Activated T-helper 2 cell treated with anti-CD3 and anti-CD28 coated beads, Interferon-gamma antibody, Interleukin-2, Interleukin-4, amounts not matched to agents 10 μg/mL and 5 μg/mL and 100 μg/mL, durations not matched to agents 14 hours and 24 hours and 36 hours (primary cell): ENCODE results near the gene MRPS22. TPM values are rescaled to one million over a fixed set of nuclear protein-coding genes. Genes with fewer than 3 reads are reported as not detected.
"Not testable (repeated sequence)": the region's sequence is repeated elsewhere in the genome, so short reads cannot be mapped to it uniquely, and the experiment has no call there.

Experiments used
- DNase-seq: peaks from one replicate; pipeline ENCODE4 v3.0.0; 2021; ENCODE audit warnings: low spot score
- H3K27ac Mint-ChIP-seq: one replicate; pipeline ENCODE4 v1.8.0; 2021; ENCODE audit warnings: mixed read lengths
- H3K27me3 Mint-ChIP-seq: one replicate; pipeline ENCODE4 v1.8.0; 2021; ENCODE audit warnings: low read depth, mixed read lengths
- H3K36me3 Mint-ChIP-seq: one replicate; pipeline ENCODE4 v1.8.0; 2021; ENCODE audit warnings: low read depth, mixed read lengths
- H3K4me1 Mint-ChIP-seq: one replicate; pipeline ENCODE4 v1.8.0; 2021; ENCODE audit warnings: low read depth, mixed read lengths
- H3K4me3 Mint-ChIP-seq: one replicate; pipeline ENCODE4 v1.8.0; 2021; ENCODE audit warnings: low read depth, mild to moderate bottlenecking, moderate library complexity, mixed read lengths
- H3K9me3 Mint-ChIP-seq: one replicate; pipeline ENCODE4 v1.8.0; 2021; ENCODE audit warnings: mixed read lengths
- intact Hi-C: fragments of 100-400 bp; cut with micrococcal nuclease; formaldehyde crosslinking; loops from one replicate; pipeline ENCODE4 v1.15.1; 2023
- total RNA-seq: library from RNA; stranded (reverse); gene quantifications from 2 replicates; pipeline ENCODE4 v1.2.3, GENCODE V29; 2022

Gene MRPS22
- total RNA-seq, 1 donor from 2014 or later, result 51.2 TPM

GRCh38 chr3:139355891-139356290 lies 12.1 kb downstream of the MRPS22 start:
- Mint-ChIP-seq H3K36me3 (peaks cover 86% of the 10 kb centered on the region), H3K4me1 (peaks cover 25% of the 10 kb centered on the region), H3K4me3 (no peak overlapping the region), H3K27ac (no peak overlapping the region), H3K9me3 (no peaks in the 10 kb centered on the region), H3K27me3 (no peaks in the 10 kb centered on the region)
- intact Hi-C loops, result no loop called here
- no peak for DNase-seq

- intact Hi-C loops, result loop anchor here (1.0 to 2.0 kb wide), 3 partner anchors 14 to 55 kb away; partner anchors contain the start of genes COPB2 and MRPS22
- Mint-ChIP-seq H3K36me3 (peaks cover 82% of the 10 kb centered on the region), H3K27me3 (no peaks in the 10 kb centered on the region), H3K9me3 (no peaks in the 10 kb centered on the region), H3K27ac (peak overlapping the region; percentile 48), H3K4me1 (peaks cover 25% of the 10 kb centered on the region), H3K4me3 (no peak overlapping the region)
- DNase-seq, result no peak
Measured at GRCh38 chr3:139357899-139358298, 14.1 kb downstream of the MRPS22 start.

GRCh38 chr3:139358841-139359562 lies 15.2 kb downstream of the MRPS22 start:
- Mint-ChIP-seq H3K27ac (no peak overlapping the region), H3K4me1 (peaks cover 25% of the 10 kb centered on the region), H3K36me3 (peaks cover 87% of the 10 kb centered on the region), H3K4me3 (no peak overlapping the region), H3K27me3 (no peaks in the 10 kb centered on the region), H3K9me3 (no peaks in the 10 kb centered on the region)
- intact Hi-C loops, result loop anchor here (2.0 kb wide), 2 partner anchors 30 to 56 kb away; partner anchors contain the start of gene COPB2
- no peak for DNase-seq

DNA sequence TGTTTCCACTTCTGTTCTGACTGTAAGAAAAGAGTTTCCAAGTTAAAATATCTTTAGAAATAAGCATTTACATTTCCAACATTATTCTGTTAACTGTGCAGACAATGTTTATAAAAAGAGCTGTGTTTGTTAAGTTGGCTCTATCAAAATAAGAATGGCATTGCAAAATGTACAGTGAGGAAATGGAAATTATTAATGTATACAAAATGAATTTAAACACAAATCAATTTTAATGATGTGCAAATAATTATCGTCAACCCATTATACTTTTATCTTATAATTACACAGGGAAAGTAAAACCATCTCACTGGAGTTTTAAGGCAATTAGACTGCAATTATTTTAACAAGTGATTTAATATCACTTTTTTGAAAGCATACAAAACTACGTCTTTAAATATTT lies 17.5 kb downstream of the MRPS22 start:
- Mint-ChIP-seq H3K36me3 (peaks cover 86% of the 10 kb centered on the region), H3K27ac (no peak overlapping the region), H3K4me3 (no peak overlapping the region), H3K4me1 (peaks cover 19% of the 10 kb centered on the region), H3K27me3 (no peaks in the 10 kb centered on the region), H3K9me3 (no peaks in the 10 kb centered on the region)
- DNase-seq, result no peak
- intact Hi-C loops, result no loop called here

DNA sequence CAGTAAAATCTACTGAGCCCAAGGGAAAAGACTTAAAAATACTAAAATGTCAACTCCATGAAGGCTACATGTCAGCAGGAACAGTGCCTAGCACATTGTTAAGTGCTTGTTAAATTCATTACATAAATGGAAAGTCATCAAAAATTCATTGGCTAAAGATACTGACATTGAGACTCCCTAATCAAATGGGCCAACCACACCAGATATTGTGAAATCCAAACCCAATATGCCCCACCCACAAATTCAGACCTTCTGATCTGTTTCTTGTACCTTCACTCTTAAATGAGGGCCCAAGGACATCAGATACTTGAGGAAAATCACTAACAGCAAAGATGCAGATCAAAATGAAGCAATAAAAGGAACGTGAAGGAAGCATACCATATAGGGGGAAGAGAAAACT lies 20.7 kb downstream of the MRPS22 start:
- no peak overlapping the region for H3K4me3 Mint-ChIP-seq
- no peak for DNase-seq
- H3K4me1 Mint-ChIP-seq, result peaks cover 8% of the 10 kb centered on the region
- H3K9me3 Mint-ChIP-seq, result no peaks in the 10 kb centered on the region
- H3K27me3 Mint-ChIP-seq, result no peaks in the 10 kb centered on the region
- peaks cover 86% of the 10 kb centered on the region for H3K36me3 Mint-ChIP-seq
- intact Hi-C loops, result no loop called here
- no peak overlapping the region for H3K27ac Mint-ChIP-seq

- no peak for DNase-seq
- Mint-ChIP-seq H3K27ac (no peak overlapping the region), H3K9me3 (no peaks in the 10 kb centered on the region), H3K4me3 (no peak overlapping the region), H3K4me1 (peaks cover under 1% of the 10 kb centered on the region), H3K36me3 (peaks cover 78% of the 10 kb centered on the region), H3K27me3 (no peaks in the 10 kb centered on the region)
- intact Hi-C loops, result no loop called here
Measured at GRCh38 chr3:139374099-139374498, 30.3 kb downstream of the MRPS22 start.

- Mint-ChIP-seq H3K27ac (peak overlapping the region; percentile 19), H3K36me3 (peaks cover 76% of the 10 kb centered on the region), H3K9me3 (no peaks in the 10 kb centered on the region), H3K4me1 (peaks cover 14% of the 10 kb centered on the region), H3K4me3 (no peak overlapping the region), H3K27me3 (no peaks in the 10 kb centered on the region)
- intact Hi-C loops, result no loop called here
- no peak for DNase-seq
Measured at GRCh38 chr3:139377378-139377777, 33.6 kb downstream of the MRPS22 start.

DNA sequence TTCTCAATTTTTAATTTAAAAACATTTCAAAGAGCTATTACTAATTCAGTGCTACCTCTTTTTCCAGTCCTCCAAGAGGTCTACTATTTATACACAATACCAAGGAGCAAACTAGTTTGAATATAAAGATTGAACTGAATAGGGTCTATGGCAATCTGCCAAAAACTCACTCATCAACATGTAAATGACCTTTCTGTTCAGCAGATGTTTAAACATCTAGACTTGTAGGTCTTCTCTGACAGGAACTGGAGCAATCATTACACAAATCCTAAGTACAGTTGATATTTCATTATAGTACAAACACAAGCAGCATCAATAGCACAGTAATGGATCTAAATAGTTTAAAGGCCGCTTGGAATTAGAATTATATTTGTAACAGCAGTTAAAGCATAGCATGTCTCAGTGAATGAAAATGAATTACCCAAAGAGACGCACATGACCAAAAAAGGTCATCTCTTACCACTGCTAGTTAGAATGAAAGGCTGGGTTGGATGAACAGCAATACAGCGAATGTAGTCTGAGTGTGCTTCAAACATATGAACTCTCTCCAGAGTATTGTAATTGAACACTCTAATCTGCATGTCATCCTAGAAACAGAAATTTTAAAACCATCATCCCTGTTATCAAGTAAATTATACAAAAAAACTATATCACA lies 34.9 kb downstream of the MRPS22 start:
- no peaks in the 10 kb centered on the region for H3K9me3 Mint-ChIP-seq
- peaks cover 72% of the 10 kb centered on the region for H3K36me3 Mint-ChIP-seq
- intact Hi-C loops, result no loop called here
- no peak overlapping the region for H3K4me3 Mint-ChIP-seq
- H3K27ac Mint-ChIP-seq, result no peak overlapping the region
- DNase-seq, result no peak
- no peaks in the 10 kb centered on the region for H3K27me3 Mint-ChIP-seq
- peaks cover 16% of the 10 kb centered on the region for H3K4me1 Mint-ChIP-seq

DNA sequence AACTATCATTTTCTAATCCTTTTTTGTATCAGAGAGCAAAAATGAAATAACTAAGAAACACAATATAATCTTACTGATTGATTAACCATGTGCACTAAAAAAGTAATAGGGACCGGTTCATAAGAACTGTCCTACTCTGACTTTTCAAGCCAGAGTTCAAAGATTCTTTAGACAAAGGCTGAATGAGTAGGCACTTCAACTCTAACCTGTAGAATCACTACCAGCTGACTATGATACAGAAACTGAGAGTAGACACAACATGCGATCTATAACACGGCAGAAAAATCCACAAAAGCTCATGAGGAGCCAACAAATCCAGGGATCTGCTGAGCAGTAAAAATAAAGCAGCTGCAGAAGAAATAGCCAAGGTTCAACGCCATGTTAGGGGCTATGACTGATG lies 36.8 kb downstream of the MRPS22 start:
- Mint-ChIP-seq H3K27me3 (no peaks in the 10 kb centered on the region), H3K9me3 (no peaks in the 10 kb centered on the region), H3K36me3 (peaks cover 58% of the 10 kb centered on the region), H3K4me1 (peaks cover 16% of the 10 kb centered on the region), H3K27ac (peak overlapping the region; percentile 30), H3K4me3 (no peak overlapping the region)
- DNase-seq, result no peak
- intact Hi-C loops, result no loop called here

DNA sequence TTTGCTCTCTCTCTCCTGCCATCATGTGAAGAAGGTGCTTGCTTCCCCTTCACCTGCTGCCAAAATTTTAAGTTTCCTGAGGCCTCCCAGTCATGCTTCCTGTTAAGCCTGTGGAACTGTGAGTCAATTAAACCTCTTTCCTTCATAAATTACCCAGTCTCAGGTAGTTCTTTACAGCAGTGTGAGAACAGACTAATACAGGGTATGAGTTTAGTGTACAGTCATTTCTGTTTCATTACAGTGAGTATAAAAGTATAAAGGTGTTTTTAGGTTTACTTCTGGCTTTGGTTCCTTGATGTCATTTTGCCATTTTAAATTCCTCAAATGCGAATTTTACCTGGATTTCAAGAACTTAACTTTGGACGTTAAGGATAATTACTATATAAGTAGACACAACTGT lies 38.5 kb downstream of the MRPS22 start:
- H3K4me1 Mint-ChIP-seq, result peaks cover 30% of the 10 kb centered on the region
- DNase-seq, H3K9me3 Mint-ChIP-seq, H3K27ac Mint-ChIP-seq, H3K27me3 Mint-ChIP-seq, intact Hi-C loops, H3K4me3 Mint-ChIP-seq: not testable (repeated sequence)
- H3K36me3 Mint-ChIP-seq, result peaks cover 61% of the 10 kb centered on the region

DNA sequence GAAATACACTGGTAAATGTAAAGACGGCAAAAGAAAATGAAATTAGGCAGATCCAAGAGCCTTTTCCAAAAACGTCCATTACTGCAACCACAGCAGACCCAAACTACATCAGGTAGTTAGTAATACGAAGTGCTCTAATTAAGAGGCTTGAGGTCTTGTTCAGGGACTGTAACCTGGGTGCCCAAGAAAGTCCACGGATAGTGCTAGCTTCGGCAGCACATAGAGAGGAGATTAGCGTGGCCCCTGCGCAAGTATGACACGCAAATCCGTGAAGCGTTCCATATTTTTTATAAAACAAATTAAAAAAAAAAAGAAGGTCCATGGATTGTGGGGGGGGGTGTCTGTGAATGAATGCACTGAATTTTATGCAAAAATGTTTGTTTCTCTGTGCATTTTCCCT lies 44.3 kb downstream of the MRPS22 start:
- Mint-ChIP-seq H3K27me3 (no peaks in the 10 kb centered on the region), H3K27ac (no peak overlapping the region), H3K9me3 (no peaks in the 10 kb centered on the region), H3K36me3 (peaks cover 19% of the 10 kb centered on the region), H3K4me3 (peak overlapping the region; percentile 66), H3K4me1 (peaks cover 28% of the 10 kb centered on the region)
- intact Hi-C loops, result loop anchor here (2.0 to 5.0 kb wide), 2 partner anchors 29 to 289 kb away; partner anchors contain the start of gene NMNAT3
- DNase-seq, result no peak

DNA sequence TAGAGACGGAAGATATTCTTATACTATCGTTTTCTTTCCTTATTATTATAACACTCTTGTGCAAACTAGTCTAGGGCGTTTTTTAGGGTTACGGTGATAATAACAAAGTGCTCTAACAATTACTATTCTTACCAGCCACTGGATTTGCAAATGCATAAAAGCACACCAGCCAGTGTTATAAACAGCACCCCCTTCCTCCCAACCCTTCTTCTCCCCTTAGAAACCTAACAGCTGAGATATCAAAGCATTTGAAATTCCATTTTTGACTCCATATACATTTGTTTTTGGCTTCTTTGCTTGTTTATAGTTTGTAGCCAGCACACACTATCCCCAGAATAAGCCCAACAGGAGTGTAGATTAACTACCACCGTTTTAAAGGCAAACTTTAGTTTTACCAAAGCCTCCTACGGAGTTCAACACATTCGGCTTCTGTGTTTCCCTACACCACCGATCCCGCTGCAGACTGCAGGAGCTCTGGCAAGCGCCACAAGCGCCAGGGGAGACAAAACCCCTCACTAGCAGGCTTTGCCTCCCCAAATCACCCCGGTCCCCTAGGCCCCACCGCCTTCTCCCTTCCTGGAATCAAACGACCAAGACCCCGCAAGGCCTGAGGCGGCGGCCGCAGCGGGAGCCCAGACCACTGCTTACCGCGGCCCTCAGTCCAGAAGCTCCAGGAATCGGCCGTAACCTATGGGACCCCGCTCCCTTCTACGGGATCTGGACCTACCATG lies 45.2 kb downstream of the MRPS22 start:
- H3K4me1 Mint-ChIP-seq, result peaks cover 36% of the 10 kb centered on the region

More for the DNA sequence above, 45.2 kb downstream of the MRPS22 start:
- intact Hi-C loops, result loop anchor here (1.0 to 5.0 kb wide), 4 partner anchors 30 to 474 kb away; partner anchors contain the start of gene NMNAT3
- H3K27me3 Mint-ChIP-seq, result peaks cover 3% of the 10 kb centered on the region
- peak overlapping the region; percentile 97 for H3K4me3 Mint-ChIP-seq
- H3K27ac Mint-ChIP-seq, result peak overlapping the region; percentile 98
- no peaks in the 10 kb centered on the region for H3K9me3 Mint-ChIP-seq
- peaks cover 17% of the 10 kb centered on the region for H3K36me3 Mint-ChIP-seq
- no peak for DNase-seq
